Esophagus muscularis mucosa (tissue), 3 donors: ENCODE results near the gene COL27A1.

Experiments used
- CTCF ChIP-seq, 3 experiments: fragments of 200-600 bp in 2 of 3; fragments of 450-650 bp in 1 of 3; sonication (generic) in 2 of 3; IDR thresholded peaks; one replicate each; pipeline ENCODE4 v1.5.1; 2017 to 2019; ENCODE audit warnings: antibody characterized with exemption in 3 of 3, mild to moderate bottlenecking in 2 of 3, moderate library complexity in 1 of 3
- POLR2A ChIP-seq: fragments of 450-650 bp; IDR thresholded peaks from one replicate; pipeline ENCODE4 v1.6.1; 2017; ENCODE audit warnings: antibody characterized with exemption, moderate library complexity, mild to moderate bottlenecking, low read depth

GRCh38 chr9:114172981-114173833, 17.9 kb downstream of the COL27A1 start:
- TF ChIP-seq CTCF (IDR thresholded peaks at IDR 0.05): no peak
- TF ChIP-seq POLR2A: no peak
